CD4-positive, alpha-beta T cell treated with Interferon gamma for 1 hour (primary cell): ENCODE results near the gene SLC6A17.

Source experiments
- DNase-seq: peaks from one replicate; pipeline ENCODE4 v3.0.0-alpha.2; 2020

SLC6A17 gene

DNA sequence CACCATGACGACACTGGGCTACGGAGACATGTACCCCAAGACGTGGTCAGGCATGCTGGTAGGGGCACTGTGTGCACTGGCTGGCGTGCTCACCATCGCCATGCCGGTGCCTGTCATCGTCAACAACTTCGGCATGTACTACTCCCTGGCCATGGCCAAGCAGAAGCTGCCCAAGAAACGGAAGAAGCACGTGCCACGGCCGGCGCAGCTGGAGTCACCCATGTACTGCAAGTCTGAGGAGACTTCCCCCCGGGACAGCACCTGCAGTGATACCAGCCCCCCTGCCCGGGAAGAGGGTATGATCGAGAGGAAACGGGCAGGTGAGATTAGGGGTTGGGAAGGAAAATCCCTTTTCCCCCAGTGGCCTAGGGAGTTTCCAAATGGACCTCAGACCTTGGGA lies 73.3 kb downstream of the SLC6A17 start:
- no peak for DNase-seq

DNA sequence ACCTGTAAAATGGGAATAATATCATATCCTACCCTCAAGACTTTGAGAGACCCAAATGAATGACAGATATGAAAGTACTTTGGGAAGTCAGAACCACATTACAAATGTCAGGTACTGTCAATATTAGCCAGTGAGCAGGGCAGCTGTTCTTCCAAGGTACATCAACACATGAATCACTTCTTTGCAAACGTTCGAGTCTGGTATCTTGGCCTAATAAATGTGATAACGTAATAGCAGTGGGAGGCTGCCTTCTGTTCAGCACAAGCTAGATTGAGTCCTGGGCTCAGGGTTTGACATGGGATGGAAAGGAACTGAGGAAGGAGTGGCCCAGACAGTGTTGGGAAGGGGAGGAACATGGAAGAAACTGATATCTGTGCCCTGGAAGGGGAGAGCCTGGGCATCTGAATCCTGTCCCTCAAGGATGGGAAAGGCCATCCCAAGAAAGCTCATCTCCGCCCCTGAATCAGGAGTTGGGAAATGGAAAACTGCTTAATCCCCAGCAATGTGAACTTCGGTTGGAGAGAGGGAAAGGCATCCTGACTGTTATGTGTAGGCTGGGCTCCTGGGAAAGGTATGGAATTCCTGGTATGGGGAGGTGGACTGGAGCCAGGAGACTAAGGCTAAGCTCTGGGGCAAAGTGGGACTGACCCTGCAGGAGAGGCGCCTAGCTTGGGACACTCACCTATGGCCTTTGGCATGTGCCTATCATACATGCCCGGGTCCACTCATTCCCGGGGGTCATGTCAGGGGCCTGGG lies 74.1 kb downstream of the SLC6A17 start:
- no peak for DNase-seq

GRCh38 chr1:110225212-110225611 lies 74.9 kb downstream of the SLC6A17 start:
- DNase-seq = no peak

GRCh38 chr1:110225756-110226404 lies 75.6 kb downstream of the SLC6A17 start:
- DNase-seq = no peak

- no peak for DNase-seq
These were observed 77.5 kb downstream of the SLC6A17 start for GRCh38 chr1:110227774-110228173.

- no peak for DNase-seq
These were observed 78.1 kb downstream of the SLC6A17 start for GRCh38 chr1:110228381-110228780.

DNA sequence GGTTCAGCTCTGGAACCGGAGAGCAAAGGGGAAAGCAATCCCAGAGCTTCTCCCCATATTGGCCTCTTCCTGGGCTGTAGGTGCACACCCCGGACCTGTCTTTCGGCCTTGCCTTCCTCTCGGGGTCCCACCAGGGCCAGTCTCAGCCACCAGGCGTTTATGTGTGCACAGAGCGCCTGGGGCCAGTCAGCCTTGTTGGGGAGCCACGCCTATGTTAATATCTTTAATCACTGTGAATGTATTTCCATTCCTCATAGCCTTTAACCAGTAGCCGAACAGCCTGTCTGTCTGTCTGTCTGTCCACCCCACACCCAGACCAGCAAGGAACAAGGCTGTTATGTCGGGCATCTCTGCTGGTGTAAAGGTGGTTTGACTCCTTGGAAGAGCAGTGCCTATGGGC lies 78.6 kb downstream of the SLC6A17 start:
- no peak for DNase-seq

GRCh38 chr1:110229348-110230001 lies 79.2 kb downstream of the SLC6A17 start:
- no peak for DNase-seq

DNA sequence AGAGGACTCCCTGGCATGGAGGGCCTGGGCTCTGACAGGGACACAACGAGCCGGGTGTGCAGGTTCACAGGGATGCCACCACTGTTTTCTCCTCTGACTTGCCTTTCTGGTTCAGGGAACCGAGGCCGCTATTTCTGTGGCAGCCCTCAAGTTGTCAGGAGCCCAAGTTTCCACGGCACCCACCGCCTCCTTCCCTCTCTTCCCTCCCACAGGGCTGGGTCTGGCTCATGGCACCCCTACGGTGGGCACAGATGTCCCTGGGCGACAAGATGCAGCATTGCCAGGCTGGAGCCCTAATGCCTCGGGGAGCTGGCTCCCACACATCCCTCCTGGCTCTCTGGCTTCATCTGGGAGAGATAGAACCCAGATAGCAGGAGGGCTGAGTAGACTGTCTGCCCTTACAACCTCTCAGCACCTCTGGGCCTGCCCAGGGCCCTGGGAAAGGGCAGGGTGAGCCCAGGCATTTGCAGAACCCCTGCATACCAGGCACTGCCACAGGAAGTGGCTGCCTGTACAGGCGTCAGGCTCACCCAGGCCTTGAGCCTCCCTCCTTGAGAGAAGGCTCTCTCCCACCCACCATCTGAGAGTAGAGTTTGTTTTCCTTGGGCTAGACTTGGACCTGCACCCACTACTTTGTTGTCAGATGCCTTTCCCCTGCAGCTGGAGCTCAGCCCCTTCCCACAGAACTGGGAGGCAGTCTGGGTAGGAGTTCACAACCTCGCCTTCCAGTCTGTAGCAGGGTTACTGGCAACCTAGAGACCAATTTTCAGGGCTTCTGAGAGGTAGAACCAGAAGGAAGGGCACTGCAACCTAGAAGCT lies 80.3 kb downstream of the SLC6A17 start:
- DNase-seq = no peak

- no peak for DNase-seq
These were observed 83.6 kb downstream of the SLC6A17 start for GRCh38 chr1:110233861-110234260.

DNA sequence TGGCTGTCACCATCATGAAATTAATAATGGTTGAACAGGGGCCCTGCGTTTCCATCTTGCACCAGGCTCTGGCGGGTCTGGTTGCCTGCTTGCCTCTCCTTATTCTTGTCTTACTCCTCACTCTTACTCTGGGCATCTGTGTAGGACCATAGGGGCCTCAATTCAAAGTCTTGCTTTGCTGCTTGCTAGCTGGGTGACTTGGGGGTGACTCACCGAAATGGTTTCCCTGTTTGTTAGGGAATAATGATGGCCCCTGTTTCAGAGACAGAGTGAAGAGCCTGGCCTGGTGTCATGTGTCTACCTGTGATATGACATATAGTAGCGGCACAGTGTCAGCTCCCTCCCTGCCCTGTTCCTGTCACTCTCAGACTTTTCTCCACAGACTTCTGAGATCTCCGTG lies 84.4 kb downstream of the SLC6A17 start:
- no peak for DNase-seq

DNA sequence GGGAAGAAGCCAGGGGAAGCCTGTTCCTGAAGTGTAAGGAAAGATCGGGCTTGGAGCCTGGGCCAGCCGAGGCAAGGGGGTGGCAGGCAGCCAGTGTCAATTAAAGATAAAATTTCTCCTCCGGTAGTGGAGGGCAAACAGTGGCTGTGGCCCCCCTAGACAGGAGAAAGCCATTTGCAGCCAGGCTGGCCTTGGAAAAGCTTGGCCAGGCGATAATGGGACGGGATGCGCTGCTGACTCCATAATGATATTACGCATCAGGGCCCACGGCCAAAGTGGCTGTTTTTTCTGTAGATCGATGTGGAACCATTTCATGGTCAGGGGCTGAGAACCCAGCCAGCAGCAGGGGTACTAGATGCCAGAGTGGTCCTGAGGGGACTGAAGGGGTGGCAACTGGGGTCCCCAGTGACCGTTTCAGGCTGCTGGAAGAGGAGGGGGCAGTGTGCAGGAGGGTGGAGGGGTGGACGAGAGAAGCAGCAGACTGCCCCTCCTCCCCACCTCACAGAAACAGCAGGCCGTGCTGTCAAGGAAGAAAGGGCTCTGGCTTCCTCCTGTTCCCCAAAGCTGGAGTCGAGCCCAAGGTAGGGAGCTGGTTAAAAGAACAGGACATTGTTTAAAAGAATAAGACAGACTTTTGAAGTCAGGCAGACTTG lies 85.0 kb downstream of the SLC6A17 start:
- no peak for DNase-seq

DNA sequence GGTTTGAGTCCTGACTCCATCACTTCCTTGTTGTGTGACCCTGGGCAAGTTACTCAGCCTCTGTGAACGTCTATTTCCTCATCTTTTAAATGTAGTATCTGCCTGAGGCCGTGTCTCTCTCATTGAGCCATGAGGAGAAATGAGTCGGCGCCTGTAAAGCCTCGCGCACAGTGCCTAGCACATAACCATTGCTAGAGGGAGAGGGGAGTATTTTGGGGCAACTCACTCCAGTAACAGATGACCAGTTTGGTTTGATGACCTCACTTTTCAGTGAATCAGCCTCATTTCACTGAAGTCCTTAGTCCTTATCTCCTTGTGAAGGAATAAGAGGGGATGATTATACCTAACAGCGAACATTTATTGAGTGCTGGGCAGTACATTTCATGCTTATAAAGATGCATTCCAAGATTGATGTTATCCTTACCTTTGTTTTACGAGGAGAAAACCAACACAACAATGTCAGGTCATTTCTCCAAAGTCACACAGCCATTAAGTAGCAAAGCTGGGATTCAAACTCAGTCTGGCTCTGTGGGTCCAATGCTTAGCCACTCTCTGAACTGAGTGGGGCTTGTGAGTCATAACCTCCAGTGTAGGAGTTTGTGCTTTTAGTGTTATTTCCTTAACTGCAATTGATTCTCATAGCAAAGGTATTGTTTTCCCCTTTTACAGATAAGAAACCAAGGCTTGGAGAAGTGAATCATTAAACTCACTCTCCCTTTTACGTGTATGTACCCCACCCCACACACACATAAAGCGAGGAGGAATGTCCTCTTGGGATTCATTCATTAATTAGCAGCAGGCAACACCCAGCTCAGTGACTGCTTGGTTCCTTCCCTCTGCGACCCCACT lies 85.8 kb downstream of the SLC6A17 start:
- peak; percentile 39 for DNase-seq

DNA sequence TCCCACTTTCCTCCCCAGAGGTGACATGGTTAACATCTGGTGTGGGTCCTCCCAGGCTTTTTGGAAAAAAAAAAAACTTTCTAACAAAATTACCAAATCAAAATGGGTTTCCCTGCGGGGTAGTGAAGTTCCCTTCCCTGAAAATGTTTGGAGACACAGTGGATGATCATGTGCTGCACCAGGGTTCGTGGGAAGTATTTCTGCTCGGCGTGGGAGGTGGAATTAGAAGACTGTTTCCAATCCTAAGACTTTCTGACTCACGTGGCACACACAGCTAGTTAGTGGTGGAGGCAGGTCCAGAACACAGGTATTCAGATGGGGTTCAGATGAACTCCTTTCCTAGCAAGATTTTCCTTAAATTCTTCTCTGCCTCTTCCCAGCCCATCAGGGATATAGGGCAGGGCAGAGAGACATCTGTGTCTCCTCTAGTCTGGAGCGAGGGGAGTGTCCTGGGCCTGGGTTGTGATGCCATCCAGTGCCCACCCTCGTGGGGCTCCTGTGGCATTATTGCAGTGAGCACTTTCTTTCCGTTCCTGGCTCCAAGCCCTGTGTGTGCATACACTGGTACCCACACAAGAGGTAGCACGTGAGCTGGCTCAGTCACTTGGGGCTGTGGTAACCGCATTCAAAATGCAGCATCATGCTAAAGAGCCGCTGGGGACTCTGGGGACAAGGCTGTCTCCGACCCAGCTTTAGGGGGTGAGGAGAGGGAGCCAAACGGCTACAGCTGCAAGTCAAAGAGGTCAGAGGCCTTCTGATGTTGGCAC lies 87.3 kb downstream of the SLC6A17 start:
- no peak for DNase-seq

DNA sequence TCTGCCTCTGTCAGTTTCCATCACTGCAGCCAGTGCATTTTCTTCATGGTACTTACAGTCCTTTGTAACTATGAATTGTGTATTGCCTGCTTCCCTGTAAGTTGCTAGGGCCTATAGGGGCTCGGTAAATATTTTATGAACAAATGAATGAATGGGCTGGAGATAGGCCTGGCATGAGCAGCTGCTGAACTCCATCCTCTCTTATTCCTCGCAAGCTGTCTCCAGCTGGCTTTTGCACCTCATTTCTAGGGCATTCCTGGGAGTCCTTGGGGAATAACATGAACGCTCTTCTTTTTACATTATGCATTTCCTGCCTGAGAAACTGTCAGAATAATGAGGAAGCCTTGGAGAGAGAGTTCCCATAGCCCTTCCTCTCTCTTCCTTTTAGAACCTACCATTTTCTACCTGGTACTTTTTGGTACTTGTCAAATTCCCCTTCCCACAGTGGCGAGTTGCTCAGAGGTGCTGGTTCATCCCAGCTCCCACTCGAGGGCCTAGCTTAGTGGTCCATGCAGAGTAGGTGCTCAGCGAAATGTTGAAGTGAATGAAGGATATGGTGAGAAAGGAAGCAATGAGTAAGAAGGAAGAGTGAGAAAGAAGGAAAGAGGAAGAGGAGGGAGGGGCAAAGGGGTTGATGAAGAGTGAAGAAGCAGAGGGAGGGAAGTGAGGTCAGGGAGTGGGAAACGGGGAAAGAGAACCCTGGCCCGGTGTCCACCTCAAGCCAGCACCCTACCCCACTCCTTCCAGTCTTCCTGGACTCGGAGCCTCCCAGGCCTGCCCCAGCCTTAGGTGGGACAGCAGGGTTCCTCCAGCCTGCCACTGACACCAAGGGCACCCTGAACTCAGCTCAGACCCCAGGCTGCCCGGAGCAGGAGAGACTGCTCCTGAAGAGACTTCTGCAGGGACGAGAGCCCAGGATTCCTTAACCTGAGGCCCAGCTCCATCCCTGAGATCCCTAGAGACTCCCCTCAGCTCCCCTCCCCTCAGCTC lies 89.4 kb downstream of the SLC6A17 start:
- DNase-seq = no peak

- no peak for DNase-seq
These were observed 90.3 kb downstream of the SLC6A17 start for GRCh38 chr1:110240476-110241210.

- DNase-seq = no peak
These were observed 91.2 kb downstream of the SLC6A17 start for GRCh38 chr1:110241516-110241915.

GRCh38 chr1:110242062-110242461 lies 91.8 kb downstream of the SLC6A17 start:
- DNase-seq = no peak

DNA sequence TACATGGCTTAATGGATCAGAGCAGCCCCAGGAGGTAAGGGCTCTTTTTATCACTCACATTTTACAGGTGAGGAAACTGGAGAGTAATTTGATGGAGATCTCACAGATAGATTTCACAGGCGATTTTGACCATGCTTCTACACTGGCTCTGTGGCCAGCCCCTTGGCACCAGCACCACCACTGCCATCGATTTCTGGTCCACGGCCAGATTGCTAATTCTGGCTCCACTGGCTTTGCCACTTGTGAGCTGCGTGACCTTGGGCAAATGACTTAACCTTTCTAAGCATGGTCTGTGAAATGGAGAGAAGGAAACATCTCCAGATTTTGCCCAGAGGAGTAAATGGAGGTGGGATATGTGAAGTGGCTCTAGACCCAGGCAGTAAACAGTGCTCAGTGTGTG lies 92.4 kb downstream of the SLC6A17 start:
- no peak for DNase-seq
